B cell (primary cell): ENCODE results near the gene CASP1.

Experiments used
- CTCF ChIP-seq: fragments of 200-600 bp; IDR thresholded peaks from one replicate; pipeline ENCODE4 v1.8.0; 2022; ENCODE audit warnings: antibody characterized with exemption, mild to moderate bottlenecking
- EZH2 ChIP-seq: IDR thresholded peaks from 2 replicates; pipeline ENCODE4 v1.6.1; 2012; ENCODE audit warnings: borderline replicate concordance, low read depth, mild to moderate bottlenecking, moderate library complexity, low read length; ENCODE audit not compliant: insufficient read depth, poor library complexity, severe bottlenecking

GRCh38 chr11:105000167-105000566, 34.8 kb downstream of the CASP1 start:
- TF ChIP-seq CTCF (no peak), EZH2 (no peak)
